Measurements from ENCODE around the gene BRD9.
"Not testable (repeated sequence)": the region's sequence is repeated elsewhere in the genome, so short reads cannot be mapped to it uniquely, and the experiment has no call there.

BRD9 gene

DNA sequence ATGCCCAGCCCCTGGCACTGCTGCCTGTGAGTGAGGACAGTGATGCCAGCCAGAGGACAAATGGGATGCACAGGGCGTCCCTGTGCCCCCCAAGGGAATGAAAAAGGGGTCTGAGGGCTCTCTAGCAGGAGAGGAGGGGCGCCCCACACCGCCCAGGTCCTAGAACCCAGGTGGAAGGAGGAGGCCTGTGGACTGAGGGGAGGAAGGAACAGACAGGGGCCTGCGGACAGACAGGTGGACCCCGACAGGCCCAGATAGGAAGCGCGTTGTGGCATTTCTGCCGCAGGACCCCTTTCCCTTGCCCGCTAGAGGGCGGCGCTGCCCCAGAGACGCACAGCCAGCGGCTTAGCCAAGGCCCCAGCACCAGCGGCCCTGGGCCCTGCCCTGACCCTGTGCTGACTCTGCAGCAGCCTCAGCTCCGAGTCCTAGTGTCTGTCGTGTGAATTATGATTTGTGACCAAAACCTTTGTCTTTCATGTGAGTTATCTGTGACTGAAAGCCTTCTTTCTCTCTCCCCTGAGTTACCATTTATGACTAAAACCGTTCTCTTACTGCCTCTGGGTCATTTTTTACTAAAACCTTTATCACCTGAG, 30.8 kb upstream of the BRD9 start:
- peak; percentile 89 for DNase-seq (ENCODE audit: low read depth, low spot score)

- no peak for DNase-seq (ENCODE audit: low read depth, low spot score)
These were observed 30.1 kb upstream of the BRD9 start for GRCh38 chr5:922436-923280.

DNA sequence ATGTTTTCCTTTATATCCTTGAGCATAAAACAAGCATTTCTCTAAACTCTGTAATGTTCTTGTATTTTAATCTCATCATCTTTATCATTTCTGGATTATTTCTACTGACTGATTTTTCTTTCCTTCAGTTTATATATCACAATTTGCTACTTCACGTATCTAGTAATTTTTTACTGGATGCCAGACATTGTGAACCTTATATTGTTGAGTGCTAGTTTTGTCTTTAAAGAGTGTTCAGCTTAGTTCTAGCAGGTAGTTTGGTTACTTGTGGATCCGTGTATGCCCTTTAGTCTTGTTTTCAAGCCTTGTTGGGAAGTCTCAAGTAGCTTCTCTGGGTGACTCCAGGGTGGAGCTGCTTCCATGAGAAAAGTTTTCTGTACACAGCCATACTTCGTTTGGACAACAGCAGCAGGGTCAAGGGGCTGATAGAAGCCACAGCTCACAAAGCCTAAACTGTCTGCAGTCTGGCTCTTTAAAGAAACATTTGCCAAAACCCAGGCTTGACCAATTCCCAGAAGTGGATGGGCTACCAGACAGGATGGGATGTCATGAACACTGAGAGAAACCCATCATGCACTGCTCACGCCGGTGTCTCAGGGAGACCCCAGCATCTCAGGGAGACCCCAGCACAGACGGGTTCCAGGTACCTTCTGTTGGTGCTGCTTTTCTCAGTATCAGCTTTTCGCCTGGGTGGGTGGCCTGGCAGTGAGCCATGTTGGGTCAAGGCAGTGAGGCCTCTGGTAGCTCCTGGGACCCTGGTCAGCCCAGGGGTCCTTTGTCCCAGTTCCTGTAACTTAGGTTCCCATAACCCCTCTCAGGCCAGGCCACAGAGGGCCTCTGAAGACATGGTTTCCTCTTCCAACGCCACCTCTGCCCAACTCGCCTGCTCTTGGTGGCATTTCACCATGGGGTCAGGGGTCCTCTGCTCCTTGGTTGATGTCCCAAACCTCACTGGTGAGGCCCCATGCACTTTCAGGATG, 29.1 kb upstream of the BRD9 start:
- no peak for DNase-seq (ENCODE audit: low read depth, low spot score)

GRCh38 chr5:920321-920720, 27.7 kb upstream of the BRD9 start:
- DNase-seq (ENCODE audit: low read depth, low spot score) = no peak

DNA sequence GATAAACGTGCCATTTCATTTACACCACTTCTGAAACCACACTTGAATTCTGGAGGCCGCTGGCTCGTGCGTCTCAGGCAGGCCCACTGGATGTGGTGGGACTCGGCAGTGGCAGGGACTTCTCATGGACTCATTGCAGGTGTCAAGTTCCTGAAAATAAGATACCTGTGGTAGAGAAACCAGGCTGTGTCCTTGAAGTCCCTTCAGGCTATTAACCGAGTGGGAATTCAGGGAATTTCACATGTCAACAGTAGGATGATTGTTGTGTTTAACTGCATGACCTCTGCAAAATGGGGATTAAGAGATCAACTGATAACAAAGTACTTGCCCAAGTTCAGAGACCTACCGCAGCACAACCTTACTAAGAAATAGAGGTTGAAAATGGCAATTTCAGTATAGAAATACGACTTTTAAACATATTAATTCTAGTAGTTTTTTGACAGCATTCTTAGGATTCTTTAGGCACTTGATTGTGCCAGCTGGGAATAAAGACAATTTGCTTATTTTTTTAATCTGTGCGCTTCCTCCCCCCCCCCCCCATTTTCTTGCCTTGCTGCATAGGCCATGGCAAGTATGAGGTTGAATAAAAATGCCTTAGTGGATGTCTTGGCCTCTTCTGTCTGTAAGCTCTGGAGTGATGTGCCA, 26.9 kb upstream of the BRD9 start:
- DNase-seq (ENCODE audit: low read depth, low spot score) = peak; percentile 35

- DNase-seq (ENCODE audit: low read depth, low spot score) = not testable (repeated sequence)
These were observed 26.1 kb upstream of the BRD9 start for GRCh38 chr5:918717-919116.

DNA sequence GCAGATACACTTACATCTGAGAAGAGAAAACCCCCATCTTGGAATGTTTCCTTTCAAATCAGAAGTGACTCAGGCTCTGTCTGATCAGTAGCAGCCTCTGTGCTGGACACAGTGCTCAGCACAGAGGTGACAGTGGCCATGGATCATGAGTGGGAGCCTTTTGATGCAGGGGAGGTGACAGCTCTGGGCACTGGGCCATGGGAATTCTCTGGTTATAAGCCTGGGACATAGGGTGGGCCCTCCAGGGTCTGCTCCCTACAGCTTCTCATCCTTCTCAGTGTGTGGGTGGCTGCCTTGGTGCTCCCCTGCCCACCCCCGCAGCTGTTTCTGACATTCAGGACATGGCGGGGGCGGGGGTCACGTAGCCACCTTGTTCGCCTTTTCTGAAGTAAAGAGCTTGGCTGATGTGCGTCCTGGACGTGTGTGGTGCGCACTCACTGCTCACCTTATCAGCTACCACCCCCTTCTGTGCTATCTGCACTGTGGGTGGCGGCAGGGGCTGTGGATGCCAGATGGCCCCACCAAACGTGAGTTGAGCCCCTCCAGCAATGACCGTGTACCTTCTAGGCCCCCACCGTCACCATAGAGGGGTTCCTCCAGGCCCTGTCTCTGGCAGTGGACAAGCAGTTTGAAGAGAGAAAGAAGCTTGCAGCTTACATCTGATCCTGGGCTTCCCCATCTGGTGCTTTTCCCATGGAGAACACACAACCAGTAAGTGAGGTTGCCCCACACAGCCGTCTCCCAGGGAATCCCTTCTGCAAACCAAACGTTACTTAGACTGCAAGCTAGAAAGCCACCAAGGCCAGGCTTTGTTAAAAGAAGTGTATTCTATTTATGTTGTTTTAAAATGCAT, 24.1 kb upstream of the BRD9 start:
- peak; percentile 28 for DNase-seq (ENCODE audit: low read depth, low spot score)

DNA sequence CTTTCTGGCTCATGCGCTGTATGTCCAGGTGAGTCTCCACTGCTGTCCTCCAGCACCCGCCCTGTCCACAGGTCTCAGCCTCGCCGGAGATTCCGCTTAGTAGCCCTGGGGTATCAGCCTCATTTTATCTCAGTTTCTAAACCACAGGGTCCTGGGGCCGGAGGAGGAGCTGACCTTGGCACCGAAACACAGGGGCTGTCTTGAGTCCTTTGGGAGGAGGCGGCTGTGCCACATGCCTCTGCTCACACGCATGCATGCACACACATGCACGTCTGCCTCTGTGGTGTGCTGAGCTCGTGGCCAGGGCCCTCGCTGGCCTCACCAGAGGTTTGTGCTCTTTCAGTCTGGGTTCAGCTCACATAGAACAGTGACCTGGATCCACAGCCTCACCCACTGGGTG, 23.3 kb upstream of the BRD9 start:
- peak; percentile 21 for DNase-seq (ENCODE audit: low read depth, low spot score)

- not testable (repeated sequence) for DNase-seq (ENCODE audit: low read depth, low spot score)
These were observed 22.7 kb upstream of the BRD9 start for GRCh38 chr5:915346-915745.

DNA sequence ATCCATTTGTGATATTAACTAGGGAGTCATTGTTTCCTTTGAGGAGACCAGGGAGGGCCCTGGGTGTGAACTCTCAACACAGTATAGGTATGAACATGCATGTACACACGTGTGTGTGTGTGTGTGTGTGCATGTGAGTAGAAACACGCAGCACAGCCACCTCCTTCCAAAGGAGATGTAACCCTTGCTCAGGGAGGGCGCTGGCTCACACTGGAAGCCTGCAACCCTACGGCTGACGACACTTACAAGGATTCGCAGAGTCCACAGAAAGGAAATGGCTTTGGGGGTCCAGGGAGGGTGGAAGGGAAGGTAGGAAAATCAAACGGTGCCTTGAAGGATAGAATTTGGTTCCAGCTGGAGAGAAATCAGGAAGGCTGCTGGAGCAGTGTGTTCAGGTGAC, 22.0 kb upstream of the BRD9 start:
- no peak for DNase-seq (ENCODE audit: low read depth, low spot score)

DNA sequence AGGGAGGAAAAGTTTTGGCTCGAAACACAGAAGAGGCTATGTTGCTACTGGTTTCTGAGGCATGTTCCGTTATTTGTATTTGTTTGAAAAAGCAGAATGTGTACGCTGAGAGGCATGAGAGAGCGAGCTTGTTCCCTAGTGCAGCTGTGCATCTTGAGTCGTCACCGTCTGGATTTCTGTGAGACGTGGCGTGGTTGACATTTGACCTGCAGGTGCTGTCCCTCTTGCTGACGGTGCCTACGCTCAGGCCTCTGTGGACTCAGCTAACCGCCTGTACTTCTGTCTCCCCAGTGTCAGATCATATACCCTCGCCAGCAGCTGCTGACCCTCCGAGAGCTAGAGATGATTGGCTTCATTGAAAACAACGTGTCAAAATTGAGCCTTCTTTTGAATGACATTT, 21.6 kb upstream of the BRD9 start:
- no peak for DNase-seq (ENCODE audit: low read depth, low spot score)

DNA sequence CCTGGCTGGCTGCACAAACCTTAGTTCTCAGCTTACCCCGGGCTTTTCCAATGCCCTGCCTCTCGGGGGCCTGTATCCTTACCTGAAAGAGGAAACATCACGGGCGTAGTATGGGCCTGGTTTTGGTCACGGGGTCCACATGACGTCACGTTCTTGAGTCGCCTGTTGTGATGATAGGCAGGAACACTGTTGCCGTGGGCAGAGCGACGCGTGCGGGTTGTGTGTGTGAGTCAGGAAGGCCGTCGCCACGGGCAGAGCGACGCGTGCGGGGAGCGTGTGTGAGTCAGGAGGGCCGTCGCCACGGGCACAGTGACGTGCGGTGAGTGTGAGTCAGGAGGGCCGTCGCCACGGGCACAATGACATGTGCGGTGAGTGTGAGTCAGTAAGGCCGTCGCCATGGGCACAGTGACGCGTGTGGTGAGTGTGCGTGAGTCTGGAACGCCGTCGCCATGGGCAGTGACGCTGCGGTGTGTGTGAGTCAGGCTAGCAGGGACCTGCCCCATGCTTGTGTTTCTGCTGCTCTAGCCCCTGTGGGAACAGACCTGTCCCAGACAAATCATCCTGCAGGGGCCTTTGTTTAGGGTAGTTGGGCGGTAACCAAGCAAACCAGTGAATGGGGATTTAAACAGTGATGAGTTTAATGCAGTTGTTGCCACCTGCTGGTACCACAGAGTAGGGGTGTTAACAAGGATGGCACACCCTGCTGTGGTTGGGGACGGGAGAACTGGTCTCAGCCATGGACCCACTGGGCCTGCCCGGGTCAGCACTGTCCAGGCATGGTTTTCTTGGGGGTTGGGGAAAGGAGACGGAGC, 19.9 kb upstream of the BRD9 start:
- DNase-seq (ENCODE audit: low read depth, low spot score) = peak; percentile 99

DNA sequence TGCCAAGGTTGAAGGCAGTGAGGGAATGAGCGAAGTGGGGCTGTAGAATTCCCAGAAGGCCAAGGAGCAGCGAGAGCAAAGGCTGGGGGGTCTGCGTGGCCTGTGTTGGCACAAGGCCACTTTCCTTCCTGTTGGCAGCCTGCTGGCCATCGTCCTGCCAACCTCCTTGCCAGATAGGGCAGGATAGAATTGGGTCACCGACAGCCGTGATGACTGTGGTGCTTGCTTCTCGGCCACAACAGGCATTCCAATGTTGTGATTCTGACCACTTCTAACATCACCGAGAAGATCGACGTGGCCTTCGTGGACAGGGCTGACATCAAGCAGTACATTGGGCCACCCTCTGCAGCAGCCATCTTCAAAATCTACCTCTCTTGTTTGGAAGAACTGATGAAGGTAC, 19.0 kb upstream of the BRD9 start:
- DNase-seq (ENCODE audit: low read depth, low spot score) = peak; percentile 94

DNA sequence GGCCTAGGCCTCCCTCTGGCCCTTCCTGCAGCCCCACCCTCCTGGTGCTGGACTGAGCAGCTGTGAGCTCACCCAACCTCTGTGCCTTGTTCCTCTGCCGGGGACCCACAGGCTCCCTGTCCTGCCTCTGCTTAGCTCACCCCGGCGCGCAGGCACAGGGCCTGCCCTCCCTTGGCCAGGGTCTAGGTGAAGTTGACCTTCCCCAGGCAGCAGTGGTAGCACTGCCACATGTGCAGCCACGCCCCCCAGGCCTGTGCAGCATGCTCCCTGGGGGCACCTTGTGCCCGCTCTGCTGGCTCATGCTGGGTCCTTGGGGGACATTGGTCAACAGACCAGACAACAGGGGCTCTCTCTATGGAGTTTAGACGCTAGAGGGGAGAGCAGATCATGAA, 18.2 kb upstream of the BRD9 start:
- no peak for DNase-seq (ENCODE audit: low read depth, low spot score)

DNA sequence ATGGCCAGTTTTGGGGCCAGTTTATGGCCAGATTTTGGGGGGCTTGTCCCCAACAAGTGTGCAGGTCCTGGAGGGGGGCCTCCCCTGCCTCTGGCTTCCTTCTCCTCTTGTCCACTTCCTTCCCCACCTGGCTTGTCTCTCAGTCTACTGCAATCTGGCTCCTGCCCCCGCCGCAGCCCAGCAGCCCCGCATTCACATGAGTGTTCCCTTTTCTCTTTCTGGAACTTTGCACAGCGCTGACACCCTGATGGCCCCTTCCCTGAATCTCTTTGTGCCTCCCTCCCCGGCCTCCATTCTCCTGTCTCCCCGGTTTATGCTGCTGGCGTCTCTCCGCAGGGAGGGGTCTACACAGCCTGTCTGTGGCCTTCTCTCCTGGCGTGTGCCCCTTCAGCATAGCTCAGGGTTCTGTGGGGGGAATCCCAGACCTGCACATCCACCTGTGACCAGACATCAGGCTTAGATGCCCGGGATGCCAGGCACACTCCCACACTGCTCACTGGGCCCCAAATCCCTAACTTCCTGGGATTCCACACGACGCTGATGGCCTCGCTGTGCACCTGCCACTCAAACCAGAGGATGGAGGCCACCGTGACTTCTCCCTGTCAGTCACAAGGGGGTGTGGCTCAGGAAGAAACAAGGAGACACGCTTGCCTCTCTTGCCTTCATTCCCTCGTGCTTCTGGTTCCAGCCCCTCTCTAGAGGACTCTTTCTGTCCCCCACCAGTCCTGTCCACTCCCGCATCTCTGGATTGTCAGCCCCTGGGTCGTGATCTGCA, 17.6 kb upstream of the BRD9 start:
- no peak for DNase-seq (ENCODE audit: low read depth, low spot score)

- no peak for DNase-seq (ENCODE audit: low read depth, low spot score)
These were observed 16.5 kb upstream of the BRD9 start for GRCh38 chr5:909086-909485.

DNA sequence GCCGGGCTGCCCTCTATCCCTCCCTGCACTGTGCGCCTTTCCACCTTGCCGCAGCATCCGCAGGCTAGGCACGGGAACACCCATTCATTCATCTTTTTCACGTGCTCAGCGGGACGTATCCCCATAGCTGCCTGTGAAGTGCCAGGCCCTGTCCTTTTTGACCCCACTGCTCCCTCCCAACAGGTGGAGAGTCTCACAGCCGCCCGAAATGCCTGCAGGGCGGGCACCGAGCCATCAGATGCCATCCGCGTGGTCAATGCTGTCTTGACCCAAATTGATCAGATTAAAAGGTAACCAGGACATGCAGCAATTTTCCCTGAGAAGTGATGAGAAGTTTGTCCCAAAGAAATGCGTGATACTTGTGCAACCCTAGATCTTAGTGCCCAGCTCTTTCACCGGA, 15.6 kb upstream of the BRD9 start:
- DNase-seq (ENCODE audit: low read depth, low spot score) = no peak

GRCh38 chr5:907366-907910, 14.8 kb upstream of the BRD9 start:
- DNase-seq (ENCODE audit: low read depth, low spot score) = no peak

- no peak for DNase-seq (ENCODE audit: low read depth, low spot score)
These were observed 12.6 kb upstream of the BRD9 start for GRCh38 chr5:905139-905642.
